ENCODE data around the gene UHMK1.
A peak's percentile ranks its signal among the peaks of the same experiment; 100 is the strongest.

The UHMK1 gene

GRCh38 chr1:162498496-162498810, 835 bp downstream of the UHMK1 start:
- no peak for TF ChIP-seq EZH2 (IDR thresholded peaks at IDR 0.05)
- no peak for TF ChIP-seq POLR2AphosphoS5 (IDR thresholded peaks at IDR 0.05; ENCODE audit: borderline replicate concordance, low read depth, low read length)
- no peak for TF ChIP-seq FOXP2 (optimal IDR thresholded peaks at IDR 0.05; ENCODE audit: control extremely low read depth, extremely low read length, insufficient read depth)
- Histone ChIP-seq H3K27ac (no peak overlapping the region; the same call in 1 of the 2 replicates), H3K9ac (ENCODE audit: insufficient read length) (peak overlapping the region; percentile 93), H3K36me3 (ENCODE audit: insufficient read depth, low read length) (peaks cover 36% of the 10 kb centered on the region), H3K4me3 (peak overlapping the region; percentile 88), H3K9me3 (ENCODE audit: low read depth, low read length) (no peaks in the 10 kb centered on the region)
- no peak for DNase-seq (ENCODE audit: low read depth, low spot score)

GRCh38 chr1:162500805-162501204, 3.2 kb downstream of the UHMK1 start:
- H3K27ac ChIP-seq, result no peak overlapping the region
- no peaks in the 10 kb centered on the region for H3K9me3 ChIP-seq (ENCODE audit: low read depth, low read length)
- no peak overlapping the region for H3K9ac ChIP-seq (ENCODE audit: insufficient read length)
- DNase-seq (ENCODE audit: low read depth, low spot score), result no peak
- peaks cover 57% of the 10 kb centered on the region for H3K36me3 ChIP-seq (ENCODE audit: insufficient read depth, low read length)
- no peak for TF ChIP-seq FOXP2 (optimal IDR thresholded peaks at IDR 0.05; ENCODE audit: control extremely low read depth, extremely low read length, insufficient read depth)
- TF ChIP-seq EZH2 (IDR thresholded peaks at IDR 0.05), result no peak
- TF ChIP-seq POLR2AphosphoS5 (IDR thresholded peaks at IDR 0.05; ENCODE audit: borderline replicate concordance, low read depth, low read length), result no peak
- H3K4me3 ChIP-seq, result no peak overlapping the region

- no peak for DNase-seq (ENCODE audit: low read depth, low spot score)
- Histone ChIP-seq H3K27ac (no peak overlapping the region), H3K36me3 (ENCODE audit: insufficient read depth, low read length) (peaks cover 67% of the 10 kb centered on the region), H3K4me3 (no peak overlapping the region), H3K9me3 (ENCODE audit: low read depth, low read length) (no peaks in the 10 kb centered on the region), H3K9ac (ENCODE audit: insufficient read length) (no peak overlapping the region)
- TF ChIP-seq FOXP2 (optimal IDR thresholded peaks at IDR 0.05; ENCODE audit: control extremely low read depth, extremely low read length, insufficient read depth) (no peak), EZH2 (IDR thresholded peaks at IDR 0.05) (no peak), POLR2AphosphoS5 (IDR thresholded peaks at IDR 0.05; ENCODE audit: borderline replicate concordance, low read depth, low read length) (no peak)
Observed at GRCh38 chr1:162502077-162502476, 4.5 kb downstream of the UHMK1 start.

GRCh38 chr1:162502928-162503327, 5.3 kb downstream of the UHMK1 start:
- H3K9me3 ChIP-seq (ENCODE audit: low read depth, low read length), result no peaks in the 10 kb centered on the region
- H3K36me3 ChIP-seq (ENCODE audit: insufficient read depth, low read length), result peaks cover 71% of the 10 kb centered on the region
- H3K27ac ChIP-seq, result peak overlapping the region; percentile 25; the same call in 1 of the 2 replicates
- no peak overlapping the region for H3K4me3 ChIP-seq
- no peak for DNase-seq (ENCODE audit: low read depth, low spot score)
- TF ChIP-seq FOXP2 (optimal IDR thresholded peaks at IDR 0.05; ENCODE audit: control extremely low read depth, extremely low read length, insufficient read depth) (no peak), EZH2 (IDR thresholded peaks at IDR 0.05) (no peak), POLR2AphosphoS5 (IDR thresholded peaks at IDR 0.05; ENCODE audit: borderline replicate concordance, low read depth, low read length) (no peak)
- no peak overlapping the region for H3K9ac ChIP-seq (ENCODE audit: insufficient read length)

GRCh38 chr1:162527314-162527713, 29.7 kb downstream of the UHMK1 start:
- Histone ChIP-seq H3K9me3 (ENCODE audit: low read depth, low read length) (no peaks in the 10 kb centered on the region), H3K27ac (peak overlapping the region; percentile 39; the same call in 1 of the 2 replicates), H3K36me3 (ENCODE audit: insufficient read depth, low read length) (peaks cover 52% of the 10 kb centered on the region), H3K9ac (ENCODE audit: insufficient read length) (no peak overlapping the region), H3K4me3 (no peak overlapping the region)
- DNase-seq (ENCODE audit: low read depth, low spot score), result no peak
- TF ChIP-seq POLR2AphosphoS5 (IDR thresholded peaks at IDR 0.05; ENCODE audit: borderline replicate concordance, low read depth, low read length) (no peak), EZH2 (IDR thresholded peaks at IDR 0.05) (no peak), FOXP2 (optimal IDR thresholded peaks at IDR 0.05; ENCODE audit: control extremely low read depth, extremely low read length, insufficient read depth) (no peak)

- Histone ChIP-seq H3K27ac (no peak overlapping the region), H3K4me3 (no peak overlapping the region), H3K36me3 (ENCODE audit: insufficient read depth, low read length) (peaks cover 23% of the 10 kb centered on the region), H3K9ac (ENCODE audit: insufficient read length) (no peak overlapping the region), H3K9me3 (ENCODE audit: low read depth, low read length) (no peaks in the 10 kb centered on the region)
- TF ChIP-seq EZH2 (IDR thresholded peaks at IDR 0.05) (no peak), FOXP2 (optimal IDR thresholded peaks at IDR 0.05; ENCODE audit: control extremely low read depth, extremely low read length, insufficient read depth) (no peak), POLR2AphosphoS5 (IDR thresholded peaks at IDR 0.05; ENCODE audit: borderline replicate concordance, low read depth, low read length) (no peak)
- no peak for DNase-seq (ENCODE audit: low read depth, low spot score)
Observed at GRCh38 chr1:162530307-162530987, 32.8 kb downstream of the UHMK1 start.

- H3K36me3 ChIP-seq (ENCODE audit: insufficient read depth, low read length), result peaks cover 18% of the 10 kb centered on the region
- no peak overlapping the region for H3K27ac ChIP-seq
- DNase-seq (ENCODE audit: low read depth, low spot score), result no peak
- no peaks in the 10 kb centered on the region for H3K9me3 ChIP-seq (ENCODE audit: low read depth, low read length)
- TF ChIP-seq EZH2 (IDR thresholded peaks at IDR 0.05), result no peak
- no peak overlapping the region for H3K9ac ChIP-seq (ENCODE audit: insufficient read length)
- no peak overlapping the region for H3K4me3 ChIP-seq
Observed at GRCh38 chr1:162530988-162531319, 33.3 kb downstream of the UHMK1 start.

GRCh38 chr1:162535501-162535900, 37.9 kb downstream of the UHMK1 start:
- no peaks in the 10 kb centered on the region for H3K9me3 ChIP-seq (ENCODE audit: low read depth, low read length)
- H3K4me3 ChIP-seq, result no peak overlapping the region
- no peak for DNase-seq (ENCODE audit: low read depth, low spot score)
- TF ChIP-seq POLR2AphosphoS5 (IDR thresholded peaks at IDR 0.05; ENCODE audit: borderline replicate concordance, low read depth, low read length), result no peak
- no peak for TF ChIP-seq EZH2 (IDR thresholded peaks at IDR 0.05)
- no peak for TF ChIP-seq FOXP2 (optimal IDR thresholded peaks at IDR 0.05; ENCODE audit: control extremely low read depth, extremely low read length, insufficient read depth)
- H3K36me3 ChIP-seq (ENCODE audit: insufficient read depth, low read length), result no peaks in the 10 kb centered on the region; the same call in 1 of the 2 replicates
- 0 out of 2 replicates have a peak overlapping the region, but pooled peaks have one; percentile 12 for H3K27ac ChIP-seq
- no peak overlapping the region for H3K9ac ChIP-seq (ENCODE audit: insufficient read length)

- Histone ChIP-seq H3K4me3 (no peak overlapping the region), H3K9ac (ENCODE audit: insufficient read length) (no peak overlapping the region), H3K36me3 (ENCODE audit: insufficient read depth, low read length) (no peaks in the 10 kb centered on the region; the same call in 1 of the 2 replicates), H3K9me3 (ENCODE audit: low read depth, low read length) (no peaks in the 10 kb centered on the region), H3K27ac (no peak overlapping the region)
- no peak for DNase-seq (ENCODE audit: low read depth, low spot score)
- TF ChIP-seq FOXP2 (optimal IDR thresholded peaks at IDR 0.05; ENCODE audit: control extremely low read depth, extremely low read length, insufficient read depth) (no peak), POLR2AphosphoS5 (IDR thresholded peaks at IDR 0.05; ENCODE audit: borderline replicate concordance, low read depth, low read length) (no peak), EZH2 (IDR thresholded peaks at IDR 0.05) (no peak)
Observed at GRCh38 chr1:162536511-162536910, 38.9 kb downstream of the UHMK1 start.

Measured in SK-N-MC (cell line).